Activated T-cell treated with anti-CD3 and anti-CD28 coated beads, Interleukin-2, amount 50 U/mL, for 24 hours (primary cell): ENCODE measurements around the gene UNK.
A peak's percentile ranks its signal among the peaks of the same experiment; 100 is the strongest.

Experiments used
- DNase-seq: peaks from one replicate; pipeline ENCODE4 v3.0.0-alpha.2; 2020
- H3K27ac Mint-ChIP-seq: 2 replicates; pipeline ENCODE4 v1.8.0; 2020; ENCODE audit warnings: mild to moderate bottlenecking, mixed read lengths
- H3K27me3 Mint-ChIP-seq: 2 replicates; pipeline ENCODE4 v1.8.0; 2020; ENCODE audit warnings: mixed read lengths
- H3K36me3 Mint-ChIP-seq: 2 replicates; pipeline ENCODE4 v1.8.0; 2020; ENCODE audit warnings: low read depth, mixed read lengths
- H3K4me1 Mint-ChIP-seq: 2 replicates; pipeline ENCODE4 v1.8.0; 2020; ENCODE audit warnings: low read depth, mixed read lengths
- H3K4me3 Mint-ChIP-seq: 2 replicates; pipeline ENCODE4 v1.8.0; 2020; ENCODE audit warnings: mild to moderate bottlenecking, moderate library complexity, mixed read lengths
- H3K9me3 Mint-ChIP-seq: 2 replicates; pipeline ENCODE4 v1.8.0; 2020; ENCODE audit warnings: mixed read lengths

UNK gene

GRCh38 chr17:75813081-75814020 is 28.7 kb downstream of the UNK start:
- no peak for DNase-seq

GRCh38 chr17:75814021-75814395 is 29.4 kb downstream of the UNK start:
- Mint-ChIP-seq H3K36me3 (peaks cover 81% of the 10 kb centered on the region), H3K9me3 (no peaks in the 10 kb centered on the region), H3K4me1 (no peaks in the 10 kb centered on the region), H3K27me3 (no peaks in the 10 kb centered on the region), H3K27ac (no peak overlapping the region), H3K4me3 (no peak overlapping the region)
- no peak for DNase-seq

More at GRCh38 chr17:75813081-75814020, 28.7 kb downstream of the UNK start:
- Mint-ChIP-seq H3K36me3 (peaks cover 75% of the 10 kb centered on the region), H3K4me1 (peaks cover 4% of the 10 kb centered on the region), H3K27ac (no peak overlapping the region), H3K27me3 (no peaks in the 10 kb centered on the region), H3K4me3 (no peak overlapping the region), H3K9me3 (no peaks in the 10 kb centered on the region)

GRCh38 chr17:75814900-75815373 is 30.3 kb downstream of the UNK start:
- peaks cover 86% of the 10 kb centered on the region for H3K36me3 Mint-ChIP-seq
- no peaks in the 10 kb centered on the region for H3K27me3 Mint-ChIP-seq
- DNase-seq: no peak
- no peaks in the 10 kb centered on the region for H3K9me3 Mint-ChIP-seq
- H3K27ac Mint-ChIP-seq: no peak overlapping the region
- H3K4me3 Mint-ChIP-seq: no peak overlapping the region
- H3K4me1 Mint-ChIP-seq: no peaks in the 10 kb centered on the region

GRCh38 chr17:75815399-75815798 is 30.8 kb downstream of the UNK start:
- no peak for DNase-seq
- no peak overlapping the region for H3K4me3 Mint-ChIP-seq
- H3K4me1 Mint-ChIP-seq: no peaks in the 10 kb centered on the region
- peaks cover 87% of the 10 kb centered on the region for H3K36me3 Mint-ChIP-seq
- H3K9me3 Mint-ChIP-seq: no peaks in the 10 kb centered on the region
- H3K27ac Mint-ChIP-seq: peak overlapping the region; percentile 6
- no peaks in the 10 kb centered on the region for H3K27me3 Mint-ChIP-seq

- H3K9me3 Mint-ChIP-seq: no peaks in the 10 kb centered on the region
- no peak for DNase-seq
- no peak overlapping the region for H3K4me3 Mint-ChIP-seq
- no peaks in the 10 kb centered on the region for H3K27me3 Mint-ChIP-seq
- H3K36me3 Mint-ChIP-seq: peaks cover 89% of the 10 kb centered on the region
- H3K4me1 Mint-ChIP-seq: peaks cover 10% of the 10 kb centered on the region
- peak overlapping the region; percentile 34 for H3K27ac Mint-ChIP-seq
These were observed 32.1 kb downstream of the UNK start for GRCh38 chr17:75816693-75817092.

- Mint-ChIP-seq H3K27me3 (no peaks in the 10 kb centered on the region), H3K4me1 (peaks cover 18% of the 10 kb centered on the region), H3K9me3 (no peaks in the 10 kb centered on the region), H3K36me3 (peaks cover 88% of the 10 kb centered on the region), H3K27ac (peak overlapping the region; percentile 67), H3K4me3 (no peak overlapping the region)
- DNase-seq: no peak
These were observed 33.0 kb downstream of the UNK start for GRCh38 chr17:75817571-75817970.

GRCh38 chr17:75818326-75818885 is 33.8 kb downstream of the UNK start:
- Mint-ChIP-seq H3K27ac (peak overlapping the region; percentile 53), H3K4me3 (no peak overlapping the region), H3K27me3 (no peaks in the 10 kb centered on the region), H3K9me3 (no peaks in the 10 kb centered on the region), H3K4me1 (peaks cover 18% of the 10 kb centered on the region), H3K36me3 (peaks cover 86% of the 10 kb centered on the region)
- DNase-seq: no peak

- Mint-ChIP-seq H3K4me3 (no peak overlapping the region), H3K9me3 (no peaks in the 10 kb centered on the region), H3K27me3 (no peaks in the 10 kb centered on the region), H3K27ac (peak overlapping the region; percentile 68), H3K4me1 (peaks cover 18% of the 10 kb centered on the region), H3K36me3 (peaks cover 84% of the 10 kb centered on the region)
- DNase-seq: no peak
These were observed 34.5 kb downstream of the UNK start for GRCh38 chr17:75819116-75819515.

GRCh38 chr17:75819678-75820077 is 35.1 kb downstream of the UNK start:
- no peak for DNase-seq
- no peak overlapping the region for H3K4me3 Mint-ChIP-seq
- H3K9me3 Mint-ChIP-seq: no peaks in the 10 kb centered on the region
- peak overlapping the region; percentile 68 for H3K27ac Mint-ChIP-seq
- peaks cover 18% of the 10 kb centered on the region for H3K4me1 Mint-ChIP-seq
- peaks cover 83% of the 10 kb centered on the region for H3K36me3 Mint-ChIP-seq
- no peaks in the 10 kb centered on the region for H3K27me3 Mint-ChIP-seq

GRCh38 chr17:75820094-75821080 is 35.8 kb downstream of the UNK start:
- Mint-ChIP-seq H3K27ac (peak overlapping the region; percentile 80), H3K36me3 (peaks cover 83% of the 10 kb centered on the region), H3K27me3 (no peaks in the 10 kb centered on the region), H3K9me3 (no peaks in the 10 kb centered on the region), H3K4me1 (peaks cover 18% of the 10 kb centered on the region), H3K4me3 (no peak overlapping the region)
- DNase-seq: no peak

GRCh38 chr17:75821552-75821951 is 36.9 kb downstream of the UNK start:
- Mint-ChIP-seq H3K27me3 (no peaks in the 10 kb centered on the region), H3K4me3 (no peak overlapping the region), H3K36me3 (peaks cover 76% of the 10 kb centered on the region), H3K9me3 (no peaks in the 10 kb centered on the region), H3K27ac (peak overlapping the region; percentile 80), H3K4me1 (peaks cover 18% of the 10 kb centered on the region)
- no peak for DNase-seq

GRCh38 chr17:75822119-75822799 is 37.7 kb downstream of the UNK start:
- no peak overlapping the region for H3K4me3 Mint-ChIP-seq
- H3K9me3 Mint-ChIP-seq: no peaks in the 10 kb centered on the region
- peak overlapping the region; percentile 80 for H3K27ac Mint-ChIP-seq
- no peak for DNase-seq
- H3K27me3 Mint-ChIP-seq: no peaks in the 10 kb centered on the region
- peaks cover 75% of the 10 kb centered on the region for H3K36me3 Mint-ChIP-seq
- H3K4me1 Mint-ChIP-seq: peaks cover 25% of the 10 kb centered on the region

GRCh38 chr17:75822800-75823166 is 38.2 kb downstream of the UNK start:
- peaks cover 30% of the 10 kb centered on the region for H3K4me1 Mint-ChIP-seq
- no peaks in the 10 kb centered on the region for H3K9me3 Mint-ChIP-seq
- peak overlapping the region; percentile 55 for H3K27ac Mint-ChIP-seq
- H3K27me3 Mint-ChIP-seq: no peaks in the 10 kb centered on the region
- H3K4me3 Mint-ChIP-seq: no peak overlapping the region
- peaks cover 74% of the 10 kb centered on the region for H3K36me3 Mint-ChIP-seq
- no peak for DNase-seq
